HG03103 (cell line): ENCODE measurements around the gene COL1A2.

Source experiments
- ATAC-seq: cut with Tn5 transposase; IDR thresholded peaks from one replicate; pipeline ENCODE4 v1.9.1; 2021; ENCODE audit warnings: low read depth; ENCODE audit not compliant: unreplicated experiment

Gene COL1A2

DNA sequence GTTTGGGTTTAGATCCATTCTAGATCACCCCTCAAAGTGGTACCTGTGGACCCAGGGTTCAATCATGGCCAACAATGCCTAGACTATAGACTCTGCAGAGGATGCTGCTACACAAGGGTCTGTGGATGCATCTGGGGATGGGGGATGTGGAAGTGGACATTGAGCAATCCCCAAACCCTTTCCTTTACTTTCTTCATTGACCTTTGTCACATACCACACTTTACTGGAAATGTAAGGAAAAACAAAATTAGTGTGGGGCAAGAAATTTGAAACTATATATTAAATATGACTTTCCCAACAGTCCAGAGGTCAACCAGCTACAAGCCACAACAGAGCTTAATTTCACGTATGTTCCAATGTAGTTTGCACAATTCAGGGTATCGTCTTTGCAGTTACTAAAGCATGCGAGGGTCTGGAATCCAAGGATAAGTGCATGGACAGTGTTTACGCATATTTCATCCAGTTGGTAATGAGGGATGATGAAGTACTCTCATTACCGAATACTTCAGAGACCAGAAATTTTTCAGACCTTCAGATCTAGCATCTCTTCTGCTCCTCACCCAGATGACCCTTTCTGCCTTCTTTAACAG, 81.7 kb downstream of the COL1A2 start:
- no peak for ATAC-seq

DNA sequence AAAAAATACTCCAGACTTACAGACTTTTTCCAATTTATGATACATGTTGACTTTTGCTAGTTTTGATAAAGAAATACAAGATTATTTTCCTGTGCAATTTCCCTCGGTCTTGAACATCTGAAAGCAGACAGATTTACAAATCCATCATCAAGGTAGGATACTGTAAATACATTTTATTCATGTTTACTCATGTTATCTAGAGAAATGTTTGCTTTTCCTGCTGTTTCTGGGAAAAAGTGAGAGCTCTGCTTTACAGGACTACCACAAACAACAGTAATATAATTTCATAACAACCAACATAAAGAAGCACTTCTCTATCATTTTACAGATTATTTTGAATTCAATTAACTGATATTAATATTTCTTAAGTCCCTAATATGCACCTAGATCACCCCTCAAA, 83.2 kb downstream of the COL1A2 start:
- no peak for ATAC-seq

DNA sequence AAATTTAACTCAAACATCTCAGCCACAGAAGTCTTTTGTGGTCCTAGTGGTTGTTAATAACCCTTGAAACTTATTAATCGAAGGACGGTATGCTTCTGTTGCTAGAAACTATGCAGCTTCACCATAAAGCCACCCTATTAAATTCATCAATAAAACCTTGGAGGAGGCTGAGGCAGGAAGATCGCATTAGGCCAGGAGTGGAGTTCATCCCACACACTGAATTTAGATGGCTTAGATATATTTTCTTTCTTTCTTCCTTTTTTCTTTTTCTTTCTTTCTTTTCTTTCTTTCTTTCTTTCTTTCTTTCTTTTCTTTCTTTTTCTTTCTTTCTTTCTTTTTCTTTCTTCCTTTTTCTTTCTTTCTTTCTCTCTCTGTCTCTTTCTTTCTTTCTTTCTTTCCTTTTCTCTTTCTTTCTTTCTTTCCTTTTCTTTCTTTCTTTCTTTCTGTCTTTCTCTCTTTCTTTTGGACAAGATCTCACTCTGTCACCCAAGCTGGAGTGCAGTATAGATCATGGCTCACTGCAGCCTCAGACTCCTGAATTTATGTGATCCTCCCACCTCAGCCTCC, 84.0 kb downstream of the COL1A2 start:
- no peak for ATAC-seq
